NCI-H2196 treated with DMSO at 0.1 percent for 48 hours (cell line): Measurements from ENCODE around the gene MRGPRG.
A peak's percentile ranks its signal among the peaks of the same experiment; 100 is the strongest.
"Not testable (repeated sequence)": the region's sequence is repeated elsewhere in the genome, so short reads cannot be mapped to it uniquely, and the experiment has no call there.

ENCODE experiments used
- DNase-seq: peaks from one replicate; lab custom pipeline; 2025; ENCODE audit not compliant: unreplicated experiment; lab: John Stamatoyannopoulos, UW

Gene MRGPRG, protein sequence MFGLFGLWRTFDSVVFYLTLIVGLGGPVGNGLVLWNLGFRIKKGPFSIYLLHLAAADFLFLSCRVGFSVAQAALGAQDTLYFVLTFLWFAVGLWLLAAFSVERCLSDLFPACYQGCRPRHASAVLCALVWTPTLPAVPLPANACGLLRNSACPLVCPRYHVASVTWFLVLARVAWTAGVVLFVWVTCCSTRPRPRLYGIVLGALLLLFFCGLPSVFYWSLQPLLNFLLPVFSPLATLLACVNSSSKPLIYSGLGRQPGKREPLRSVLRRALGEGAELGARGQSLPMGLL

DNA sequence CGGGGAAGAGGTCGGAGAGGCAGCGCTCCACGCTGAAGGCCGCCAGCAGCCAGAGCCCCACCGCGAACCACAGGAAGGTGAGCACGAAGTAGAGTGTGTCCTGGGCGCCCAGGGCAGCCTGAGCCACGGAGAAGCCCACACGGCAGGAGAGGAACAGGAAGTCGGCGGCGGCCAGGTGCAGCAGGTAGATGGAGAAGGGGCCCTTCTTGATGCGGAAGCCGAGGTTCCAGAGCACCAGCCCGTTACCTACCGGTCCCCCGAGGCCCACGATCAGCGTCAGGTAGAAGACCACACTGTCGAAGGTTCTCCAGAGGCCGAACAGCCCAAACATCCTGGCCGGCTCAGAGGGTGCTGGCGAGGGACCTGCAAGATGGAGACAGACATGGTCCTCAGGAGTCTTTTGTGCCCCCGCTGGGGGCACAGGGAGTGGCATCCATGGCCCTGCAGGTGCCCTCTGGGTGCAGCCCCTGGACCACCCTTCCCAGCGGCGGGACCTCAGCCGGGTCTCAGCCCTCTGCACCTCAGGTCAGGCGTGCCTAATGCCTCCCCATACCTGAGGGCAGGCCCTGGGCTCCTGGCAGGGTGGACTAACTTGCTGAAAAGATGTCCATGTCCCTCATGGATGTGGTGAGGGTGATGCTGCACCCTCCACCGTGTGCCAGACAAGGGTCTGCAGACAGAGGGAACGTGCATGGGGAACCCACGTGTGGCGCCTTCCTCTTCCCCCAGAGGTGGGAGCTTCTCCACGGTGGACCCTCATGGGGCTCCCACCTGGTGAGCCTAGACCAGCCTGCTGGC lies at the start of gene MRGPRG:
MRGPRG (minus strand) TSS at position 331 of the 798 bp plus-strand sequence; CDS start at position 331, 0 bp downstream.
- no peak for DNase-seq

DNA sequence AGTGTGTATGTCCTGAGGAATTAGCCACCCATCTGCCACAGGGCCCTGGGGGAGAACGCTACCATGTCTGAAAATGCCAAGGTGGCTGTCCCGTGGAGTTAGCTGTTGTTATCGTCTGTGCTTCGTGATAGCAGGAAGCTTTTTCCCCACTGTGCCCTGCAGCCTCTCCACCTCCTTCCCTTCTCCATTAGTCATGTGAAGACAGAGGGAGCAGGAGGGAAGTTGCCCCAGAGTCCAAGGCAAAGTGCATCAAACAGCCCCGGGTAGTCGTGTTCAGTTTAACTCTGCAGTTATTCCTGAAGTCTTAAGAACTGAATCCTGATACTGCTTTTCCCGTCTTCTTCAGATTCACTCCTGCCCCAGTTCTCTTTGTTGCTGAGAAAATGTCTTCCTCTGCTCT lies 43.9 kb upstream of the MRGPRG start:
- not testable (repeated sequence) for DNase-seq

DNA sequence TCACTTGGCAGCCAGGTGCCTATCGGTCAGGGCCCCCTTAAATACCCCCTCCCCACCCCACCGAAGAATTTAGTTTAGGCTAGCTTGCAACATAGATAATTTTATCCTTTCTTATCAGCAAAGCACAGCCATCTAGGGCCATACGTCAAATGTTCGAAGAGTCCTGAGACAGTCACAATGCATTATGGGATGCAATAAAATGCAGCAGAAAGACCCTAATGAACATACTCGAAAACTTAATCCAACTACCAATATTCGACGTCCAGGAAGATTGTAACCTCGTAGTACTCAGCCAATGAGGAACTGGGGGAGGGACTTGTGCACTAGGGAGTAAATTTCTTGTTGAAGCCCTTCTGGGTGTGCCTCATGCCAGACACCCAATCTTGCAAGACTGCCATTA lies 43.2 kb upstream of the MRGPRG start:
- not testable (repeated sequence) for DNase-seq

DNA sequence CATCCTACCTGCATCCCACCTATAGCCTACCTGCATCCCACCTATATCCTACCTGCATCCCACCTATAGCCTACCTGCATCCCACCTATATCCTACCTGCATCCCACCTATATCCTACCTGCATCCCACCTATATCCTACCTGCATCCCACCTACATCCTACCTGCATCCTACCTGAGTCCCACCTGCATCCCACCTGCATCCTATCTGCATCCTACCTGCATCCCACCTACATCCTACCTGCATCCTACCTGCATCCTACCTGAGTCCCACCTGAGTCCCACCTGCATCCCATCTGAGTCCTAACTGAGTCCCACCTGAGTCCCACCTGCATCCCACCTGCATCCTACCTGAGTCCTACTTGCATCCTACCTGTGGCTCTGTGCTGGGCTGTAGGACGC lies 38.9 kb upstream of the MRGPRG start:
- not testable (repeated sequence) for DNase-seq

DNA sequence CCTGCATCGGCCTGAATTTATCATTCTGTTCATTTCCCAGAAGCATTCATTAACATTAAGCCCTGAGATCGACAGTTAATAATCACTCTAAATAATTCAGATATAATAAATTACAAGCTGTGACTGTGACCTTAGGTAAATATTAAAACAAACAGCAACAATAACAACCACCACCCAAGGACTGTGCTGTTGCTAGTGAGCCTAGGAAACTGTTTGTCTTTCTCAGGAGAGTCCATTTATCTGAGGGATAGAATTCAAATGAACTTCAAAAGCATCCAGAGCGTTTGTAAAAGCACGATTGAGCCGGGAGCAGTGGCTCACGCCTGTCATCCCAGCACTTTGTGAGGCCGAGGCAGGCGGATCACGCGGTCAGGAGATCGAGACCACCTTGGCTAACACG lies 36.6 kb upstream of the MRGPRG start:
- not testable (repeated sequence) for DNase-seq

DNA sequence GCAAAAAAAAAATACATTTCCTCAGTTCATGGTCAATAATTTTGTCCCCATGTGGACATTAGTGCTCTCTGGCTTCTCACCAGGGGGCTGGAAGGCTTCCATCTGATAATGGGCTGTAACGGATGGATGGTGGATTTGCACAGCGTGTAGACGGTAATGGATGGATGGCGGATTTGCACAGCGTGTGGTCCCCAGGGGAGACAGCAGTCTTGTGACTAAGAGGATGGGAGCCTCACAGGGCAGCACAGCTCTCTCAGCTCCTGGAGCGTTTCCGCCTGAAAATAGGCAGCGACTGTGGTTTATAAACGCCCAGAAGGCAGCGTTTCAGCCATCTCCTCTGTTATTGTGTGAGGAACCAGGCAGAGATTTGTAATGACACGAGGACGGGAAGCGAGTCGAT lies 36.2 kb upstream of the MRGPRG start:
- DNase-seq: not testable (repeated sequence)

DNA sequence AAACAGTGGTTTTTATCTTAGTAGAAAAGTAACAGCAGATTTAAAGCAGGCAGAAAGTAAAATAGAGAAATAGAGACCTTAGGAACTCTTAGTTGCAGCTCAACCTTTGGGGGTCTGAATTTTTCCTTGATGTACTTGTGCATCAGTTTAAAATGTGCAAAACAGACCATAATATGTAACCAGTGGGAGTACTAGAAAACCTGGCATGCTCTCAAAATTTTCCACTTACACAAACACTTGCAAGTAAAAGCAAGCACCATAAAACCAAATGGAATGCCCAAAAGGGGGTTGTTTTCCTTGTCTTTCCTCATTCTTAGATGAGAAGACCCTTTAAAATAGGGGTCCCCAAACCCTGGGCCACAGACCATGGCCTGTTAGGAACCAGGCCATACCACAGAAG lies 26.5 kb upstream of the MRGPRG start:
- DNase-seq: no peak

DNA sequence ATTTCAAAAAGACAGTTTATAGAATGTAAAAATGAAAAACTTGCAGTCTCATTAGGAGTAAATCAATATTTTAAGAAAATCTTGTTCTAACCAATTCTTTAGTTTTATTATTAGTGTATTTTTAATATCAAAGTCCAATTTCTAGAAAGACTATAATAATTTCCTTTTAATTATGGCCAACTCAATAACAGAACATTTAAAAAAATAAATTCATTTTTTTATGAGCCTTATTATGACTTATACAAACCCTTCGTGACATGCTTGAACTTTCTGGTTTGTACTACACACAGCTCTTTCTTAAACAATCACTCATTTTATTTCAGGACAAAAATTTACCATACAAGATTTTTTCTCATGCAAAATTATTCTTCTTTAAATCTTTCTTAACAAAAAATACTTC lies 25.3 kb upstream of the MRGPRG start:
- no peak for DNase-seq

DNA sequence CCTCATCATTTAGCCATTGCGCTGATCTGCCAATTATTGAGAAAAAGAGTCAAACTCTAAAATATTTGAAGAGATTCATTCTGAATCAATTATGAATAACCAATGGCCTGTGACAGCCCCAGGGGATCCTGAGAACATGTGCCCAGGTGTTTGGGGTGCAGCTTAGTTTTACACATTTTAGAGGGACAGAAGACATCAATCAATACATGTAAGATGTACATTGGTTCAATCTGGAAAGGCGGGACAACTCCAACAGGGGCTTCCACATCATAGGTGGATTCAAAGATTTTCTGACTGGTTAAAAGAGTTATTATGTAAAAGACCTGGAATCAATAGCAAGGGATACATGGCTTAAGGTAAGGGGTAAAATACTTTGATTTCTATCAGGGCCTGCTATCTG lies 18.5 kb upstream of the MRGPRG start:
- no peak for DNase-seq

DNA sequence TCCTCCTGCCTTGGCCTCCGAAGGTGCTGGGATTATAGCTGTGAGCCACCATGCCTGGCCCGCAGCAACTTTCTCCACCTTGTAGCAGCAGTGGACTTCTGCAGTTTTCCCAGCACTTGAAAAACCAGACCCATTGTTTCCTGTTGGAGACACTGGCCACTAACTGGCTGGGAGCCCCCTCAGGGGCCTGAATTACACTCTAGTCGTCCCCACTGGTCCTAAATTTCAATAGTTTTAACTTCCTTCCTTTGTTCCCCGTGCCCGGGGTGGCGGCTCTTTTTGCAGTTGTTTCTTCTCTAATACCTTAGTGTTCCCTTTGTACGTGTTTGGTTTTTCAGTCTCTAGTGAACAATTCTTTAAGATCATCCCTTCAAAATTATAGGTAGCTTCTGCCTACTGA lies 16.2 kb upstream of the MRGPRG start:
- DNase-seq: no peak

DNA sequence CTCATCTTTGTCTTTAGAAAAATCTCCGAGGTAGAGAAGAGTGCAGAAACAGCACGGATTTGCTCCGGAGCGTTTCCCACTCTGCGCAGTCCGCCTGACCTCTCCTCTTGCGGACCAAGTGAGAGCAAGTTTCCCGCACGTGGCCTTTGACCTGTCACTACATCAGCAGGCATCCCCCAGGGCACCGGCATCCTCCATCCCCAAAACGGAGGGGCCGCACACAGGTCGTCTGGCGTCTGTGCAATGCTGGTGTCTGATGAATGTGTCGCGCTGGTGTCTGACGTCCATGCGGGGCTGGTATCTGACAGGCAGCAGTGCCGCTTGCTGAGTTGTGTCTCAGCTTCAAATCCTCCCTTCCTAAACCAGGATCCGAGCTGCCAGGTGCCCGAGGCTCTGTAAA lies 14.3 kb upstream of the MRGPRG start:
- no peak for DNase-seq

DNA sequence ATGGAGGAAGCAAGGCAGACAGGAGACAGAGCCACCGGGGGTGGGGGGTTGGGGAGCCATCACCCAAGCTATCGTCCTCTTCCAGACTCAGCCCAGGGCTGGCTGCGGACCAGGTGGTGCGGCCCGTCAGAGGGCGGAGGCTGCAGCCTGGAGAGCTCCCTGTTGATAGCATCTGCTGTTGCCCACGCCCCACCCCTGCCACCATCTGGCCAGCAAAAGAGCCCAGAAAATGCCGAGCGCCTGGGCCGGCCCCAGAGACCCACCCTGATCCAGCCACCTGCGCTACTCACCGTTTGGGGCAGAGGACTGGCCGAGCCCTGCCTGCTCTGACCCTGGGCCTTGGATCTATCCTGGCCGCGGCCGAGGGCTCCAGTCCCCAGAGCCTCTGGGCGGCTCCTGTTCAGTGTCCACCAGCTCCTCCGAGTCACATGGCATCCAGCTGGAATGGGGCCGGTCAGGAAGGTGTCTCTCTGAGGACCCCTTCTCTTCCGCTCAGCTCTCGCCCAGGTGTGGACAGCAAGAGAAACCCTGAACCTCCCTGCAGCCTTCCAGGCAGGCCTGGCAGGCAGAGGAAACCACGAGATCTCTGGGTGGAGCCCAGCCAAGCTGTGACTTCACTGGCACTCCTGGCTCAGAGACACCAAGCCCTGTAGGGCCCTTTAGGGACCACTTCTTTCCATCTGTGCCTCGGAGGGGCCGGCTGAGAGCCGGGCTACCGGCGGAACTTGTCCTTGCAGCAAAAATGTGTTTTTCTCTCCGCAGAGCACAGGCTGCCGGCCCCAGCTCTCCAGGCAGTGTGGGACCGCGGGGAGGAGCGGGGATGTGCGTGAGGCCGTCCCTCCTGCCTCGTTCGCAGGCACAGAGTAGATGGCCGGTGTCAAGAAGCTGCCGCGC lies 13.5 kb upstream of the MRGPRG start, which contains the start of gene MRGPRE:
MRGPRE (minus strand) TSS at position 567 of the 894 bp plus-strand sequence. CDS start 3,618 bp downstream, outside the sequence.
- DNase-seq: peak; percentile 35

DNA sequence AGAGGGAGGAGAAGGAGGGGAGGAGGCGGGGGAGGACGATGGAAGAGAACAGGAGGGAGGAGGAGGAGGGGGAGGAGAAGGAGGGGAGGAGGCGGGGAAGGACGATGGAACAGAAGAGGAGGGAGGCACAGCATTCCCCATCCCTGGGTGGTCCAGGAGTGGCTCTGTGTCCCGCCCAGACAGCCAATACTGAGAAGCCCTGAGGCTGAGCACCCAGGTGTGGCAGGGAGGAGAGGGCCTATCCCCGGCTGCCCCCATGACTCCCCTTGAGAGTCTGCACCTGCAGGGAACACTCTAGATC lies 12.9 kb upstream of the MRGPRG start:
- no peak for DNase-seq

DNA sequence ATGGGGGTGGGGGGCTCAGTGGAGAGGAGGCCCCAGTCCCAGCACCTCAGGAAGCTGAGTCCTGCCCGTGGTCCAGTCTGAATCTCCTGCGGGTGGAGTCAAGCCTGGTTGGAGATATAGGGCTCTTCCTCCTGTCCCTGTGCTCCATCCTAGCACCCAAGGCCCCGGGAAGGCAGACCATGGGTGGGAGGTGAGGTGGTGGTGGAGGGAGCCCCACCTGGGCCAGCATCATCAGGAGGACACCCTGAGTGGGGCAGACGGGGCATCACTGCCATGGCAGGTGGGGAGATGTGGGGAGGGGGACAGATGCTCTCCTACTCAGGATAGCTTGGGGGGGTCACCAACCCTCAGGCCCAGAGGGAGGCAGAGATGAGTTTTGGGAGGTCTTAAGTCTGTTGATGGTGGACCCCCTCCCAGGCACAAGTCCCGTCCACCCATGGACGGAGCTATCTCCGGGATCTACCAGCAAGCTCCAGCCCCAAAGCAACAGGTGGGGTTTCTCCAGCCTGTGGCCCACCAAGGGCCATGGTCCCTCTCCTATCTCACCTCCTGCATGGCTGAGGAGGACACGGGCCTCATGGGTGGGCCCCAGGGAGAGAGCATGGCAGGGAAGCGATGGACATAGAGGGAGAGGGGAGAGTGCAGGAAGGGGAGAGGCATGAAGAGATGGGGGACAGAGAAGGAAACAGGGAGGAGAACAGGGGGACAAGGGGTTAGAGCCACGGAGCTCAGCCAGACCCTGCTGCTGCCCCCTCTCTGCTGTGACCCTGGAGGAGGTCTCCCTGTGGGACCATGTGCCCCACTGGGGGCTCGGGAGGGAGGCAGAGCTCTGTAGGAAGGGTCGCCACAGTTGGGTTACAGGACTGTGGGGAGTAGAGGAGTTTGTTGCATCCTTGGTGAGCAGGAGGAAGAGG lies 12.3 kb upstream of the MRGPRG start:
- DNase-seq: no peak

DNA sequence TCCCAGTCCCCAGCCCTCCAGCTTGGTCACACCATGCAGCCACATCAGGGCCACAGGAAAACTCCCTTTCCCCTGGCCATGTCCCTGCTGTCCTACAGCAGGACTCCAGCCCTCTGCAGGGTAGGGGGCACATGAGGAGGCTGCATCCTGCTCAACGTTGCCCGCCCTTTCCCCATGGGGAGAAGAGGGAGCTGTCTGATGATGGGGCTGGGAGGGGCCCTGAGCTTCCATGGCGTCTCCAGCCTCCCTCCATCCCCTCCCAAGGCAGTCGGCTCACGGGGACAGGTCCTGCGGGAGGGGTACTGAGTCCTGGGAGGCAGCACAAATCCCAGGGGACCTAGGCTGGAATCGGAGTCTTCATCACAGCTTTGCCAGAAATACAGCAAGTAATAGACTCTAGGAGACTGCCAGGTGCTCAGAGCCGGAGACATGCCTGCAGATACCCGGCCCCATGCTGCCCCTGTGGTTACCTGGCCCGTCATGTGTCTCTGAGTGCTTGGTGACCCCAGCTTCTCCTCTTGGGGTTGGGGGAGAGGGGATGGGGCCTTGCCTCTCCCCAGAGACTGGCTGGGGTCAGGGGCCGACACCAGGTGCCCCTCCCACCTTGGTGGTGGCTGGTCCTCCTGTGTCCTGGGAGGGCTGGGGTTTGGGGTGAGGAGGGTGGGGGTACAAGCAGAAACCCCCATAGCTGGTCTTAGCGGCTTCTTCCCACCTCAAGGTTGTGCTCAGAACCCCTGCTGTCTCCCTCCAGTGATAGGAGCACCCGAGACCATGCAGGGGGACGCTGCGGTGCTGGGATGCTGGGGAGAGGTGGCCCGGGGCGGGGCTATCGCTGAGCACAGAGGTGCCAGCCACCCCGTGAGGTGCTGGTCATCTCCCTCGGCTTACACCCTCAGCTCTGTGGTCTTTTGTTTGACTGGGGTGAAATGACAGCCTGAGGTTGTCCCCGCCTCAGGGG lies 11.3 kb upstream of the MRGPRG start:
- no peak for DNase-seq

DNA sequence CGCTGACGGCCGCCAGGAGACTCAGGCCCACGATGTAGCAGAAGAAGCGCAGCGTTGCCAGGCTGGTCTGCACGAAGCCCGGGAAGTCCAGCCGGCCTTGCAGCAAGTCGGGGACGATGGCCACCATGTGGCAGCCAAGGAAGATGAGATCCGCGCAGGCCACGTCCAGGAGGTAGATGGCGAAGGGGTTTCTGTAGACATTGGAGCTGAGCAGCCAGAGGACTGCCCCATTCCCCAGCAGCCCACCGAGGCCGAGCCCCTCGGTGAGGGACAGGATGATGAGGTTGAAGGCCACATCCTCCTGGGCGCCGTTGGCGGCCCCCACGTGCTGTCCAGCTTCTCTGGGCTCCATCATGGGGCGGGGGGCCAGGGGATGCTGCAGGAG lies 9.8 kb upstream of the MRGPRG start:
- no peak for DNase-seq

DNA sequence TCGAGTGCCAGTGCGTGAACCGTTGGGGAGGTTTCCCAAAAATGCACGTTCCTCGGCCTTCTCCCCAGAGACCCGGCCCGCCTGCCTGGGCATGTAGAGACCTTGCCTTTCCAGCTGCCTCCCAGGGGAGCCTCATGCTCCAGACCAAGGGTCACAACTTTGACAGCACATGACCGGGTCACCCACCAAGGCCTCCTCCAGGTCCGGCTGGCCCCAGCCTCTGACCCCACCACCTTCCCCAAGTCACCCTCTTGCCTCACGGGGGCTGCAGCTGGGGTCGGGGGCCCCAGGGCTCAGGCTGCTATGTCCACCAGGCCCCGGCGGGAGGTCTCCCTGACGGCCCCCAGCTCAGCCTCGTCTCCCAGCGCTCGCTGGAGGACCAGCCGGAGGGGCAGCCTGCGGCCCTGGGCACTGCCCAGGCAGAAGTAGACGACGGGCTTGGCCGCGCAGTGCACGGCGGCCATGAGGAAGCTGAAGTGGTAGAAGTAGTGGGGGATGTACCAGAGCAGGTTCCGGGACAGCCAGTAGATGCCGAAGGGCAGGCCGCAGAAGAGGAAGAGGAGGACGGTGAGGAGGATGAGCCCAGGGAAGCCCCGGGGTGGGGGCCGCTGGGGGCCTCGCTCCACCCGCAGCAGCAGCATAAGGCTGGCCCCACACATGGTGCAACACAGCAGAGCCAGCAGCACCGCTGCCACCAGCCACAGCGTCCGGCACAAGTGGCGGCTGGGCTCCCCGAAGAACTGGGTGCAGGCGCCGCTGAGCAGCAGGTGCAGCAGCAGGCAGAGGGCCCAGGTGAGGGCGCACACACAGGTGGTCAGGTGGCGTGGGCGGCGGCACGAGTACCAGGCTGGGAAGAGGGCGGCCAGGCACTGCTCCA lies 9.2 kb upstream of the MRGPRG start:
- no peak for DNase-seq

DNA sequence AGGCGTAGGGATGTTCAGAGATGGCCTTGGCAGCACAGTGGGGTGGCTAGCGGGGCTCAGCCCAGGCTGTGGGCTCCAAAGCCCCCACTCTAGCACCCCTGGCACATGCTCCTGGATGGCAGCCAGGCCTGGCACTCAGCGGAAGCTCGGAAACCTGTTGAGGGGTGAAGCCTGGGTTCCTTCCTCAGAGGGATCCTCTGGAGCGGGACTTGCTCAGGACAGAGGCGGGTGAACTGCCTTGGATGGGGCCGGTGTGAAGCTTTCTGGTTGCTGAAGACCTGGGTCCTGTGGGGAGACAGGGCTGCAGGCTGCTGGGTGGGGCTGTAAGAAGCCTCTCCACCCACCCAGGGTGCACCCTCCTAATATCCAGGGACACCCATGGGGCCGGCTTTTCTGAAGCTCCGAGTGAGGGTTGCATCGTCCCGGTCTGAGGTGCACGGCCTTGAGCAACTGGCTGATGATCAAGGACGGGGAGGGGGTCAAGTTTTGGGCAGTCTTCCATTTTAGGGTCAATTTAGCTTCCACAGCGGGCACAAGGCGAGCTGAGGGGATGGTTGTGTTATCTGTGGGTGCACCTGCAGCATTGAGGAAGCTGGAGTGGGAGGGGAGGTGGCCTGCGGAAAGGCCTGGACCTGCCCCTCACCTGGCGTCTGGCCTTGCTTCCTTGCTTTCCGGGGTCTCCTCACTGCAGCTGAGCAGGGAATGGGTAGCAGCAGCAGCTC lies 8.4 kb upstream of the MRGPRG start:
- no peak for DNase-seq
